HG03432 (cell line): Measurements from ENCODE around the gene CAMTA1.

Source experiments
- ATAC-seq: cut with Tn5 transposase; IDR thresholded peaks from one replicate; pipeline ENCODE4 v1.9.1; 2021; ENCODE audit warnings: mild to moderate bottlenecking, moderate library complexity; ENCODE audit not compliant: unreplicated experiment

The CAMTA1 gene

DNA sequence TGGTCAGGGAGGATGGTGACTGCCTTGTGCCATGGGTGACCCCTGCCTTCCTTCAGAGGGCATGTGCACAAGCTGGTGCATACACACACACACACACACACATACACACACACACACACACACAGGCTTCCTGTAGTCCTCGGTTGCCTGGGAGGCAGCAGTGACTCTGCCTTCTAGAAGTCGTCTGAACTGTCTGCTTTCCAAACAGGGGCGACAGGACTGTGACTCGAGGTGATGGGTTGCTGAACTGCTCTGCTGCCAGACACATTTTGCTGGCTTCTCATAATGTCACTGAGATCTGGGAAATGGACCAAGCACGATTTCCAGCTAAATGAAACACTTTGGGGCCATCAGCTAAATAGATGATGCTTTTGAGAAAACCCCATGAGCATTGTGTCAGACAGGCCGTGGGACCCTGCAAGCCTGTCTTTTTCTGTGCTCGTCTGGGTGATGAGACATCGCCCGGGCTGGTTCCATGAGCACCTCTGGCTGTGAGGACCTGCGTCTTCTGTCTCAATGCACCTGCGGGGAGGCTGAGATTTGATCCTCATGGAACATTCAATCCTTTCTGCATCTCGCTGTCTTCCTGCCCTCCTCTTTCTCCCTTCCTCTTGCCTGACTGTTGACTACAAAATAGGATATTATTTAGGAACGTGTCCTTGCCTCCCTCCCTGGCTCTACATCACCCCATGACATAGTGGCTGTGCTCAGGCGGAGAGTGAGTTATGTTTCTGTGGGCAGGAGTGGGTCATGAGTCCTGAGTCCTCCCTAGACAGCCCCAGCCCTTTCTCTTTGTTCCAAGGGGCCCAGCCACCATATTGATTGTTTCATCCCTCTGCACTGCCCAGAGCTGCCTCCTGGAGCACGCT is 436.8 kb downstream of the CAMTA1 start:
- no peak for ATAC-seq

GRCh38 chr1:7222695-7223015 is 437.4 kb downstream of the CAMTA1 start:
- no peak for ATAC-seq

GRCh38 chr1:7223334-7224080 is 438.3 kb downstream of the CAMTA1 start:
- no peak for ATAC-seq

GRCh38 chr1:7224081-7224534 is 438.9 kb downstream of the CAMTA1 start:
- no peak for ATAC-seq

DNA sequence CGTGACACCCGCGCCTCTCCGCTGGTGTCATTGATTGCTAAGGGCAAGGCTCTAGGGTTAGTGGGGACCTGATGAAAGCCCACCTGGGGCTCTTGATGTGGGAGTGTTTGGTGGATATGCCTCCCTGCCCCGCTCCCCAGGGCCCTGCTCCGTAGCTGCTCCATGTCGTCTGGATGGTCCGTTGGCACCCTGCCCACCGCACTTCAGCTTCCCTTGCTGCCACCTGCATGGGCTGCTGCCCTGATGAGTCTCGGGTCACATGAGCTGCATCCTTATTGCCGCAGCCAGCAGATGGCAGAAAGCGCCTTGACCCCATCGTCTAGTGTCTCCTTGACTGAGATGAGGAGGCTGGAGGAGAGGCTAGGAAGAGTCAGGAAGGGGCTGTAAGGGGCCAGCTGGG is 439.4 kb downstream of the CAMTA1 start:
- ATAC-seq = no peak

DNA sequence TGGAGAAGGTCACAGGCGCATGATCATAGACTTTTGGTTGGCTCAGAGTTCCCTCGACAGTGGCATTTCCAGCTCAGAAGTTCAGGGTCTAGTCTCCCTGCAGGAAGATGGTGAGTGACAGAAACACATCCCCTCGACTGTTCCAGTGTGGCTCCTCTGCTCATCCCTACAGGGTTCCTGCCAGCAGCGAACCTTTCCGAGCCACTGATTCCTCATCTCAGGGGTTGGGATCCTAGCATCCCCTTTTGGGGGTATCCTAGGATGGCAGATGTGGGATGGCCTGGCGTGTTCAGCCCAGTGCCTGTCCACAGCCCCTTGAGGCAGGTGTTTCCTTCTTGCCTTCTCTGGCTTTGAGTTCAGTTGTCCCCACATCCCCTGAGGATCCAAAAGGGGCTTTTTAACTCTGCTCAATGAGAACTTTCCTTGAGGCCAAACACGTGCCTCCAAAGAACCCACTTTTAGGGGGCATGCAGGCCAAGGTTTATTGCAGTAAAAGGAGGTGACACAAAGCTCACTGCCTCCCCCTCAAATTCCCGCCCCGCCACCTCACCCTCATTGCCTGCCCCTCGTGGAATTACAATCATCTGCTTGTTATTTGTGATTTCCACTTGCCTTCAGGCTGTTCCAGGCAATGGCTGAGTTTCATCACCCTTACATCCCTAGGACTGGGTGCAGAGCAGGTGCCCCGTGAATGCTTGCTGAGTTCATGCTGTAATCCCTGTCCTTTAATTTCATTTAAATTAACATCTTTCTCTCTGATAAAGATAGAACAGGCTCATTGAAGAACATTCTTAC is 440.7 kb downstream of the CAMTA1 start:
- no peak for ATAC-seq

GRCh38 chr1:7227654-7228053 is 442.4 kb downstream of the CAMTA1 start:
- ATAC-seq = no peak

DNA sequence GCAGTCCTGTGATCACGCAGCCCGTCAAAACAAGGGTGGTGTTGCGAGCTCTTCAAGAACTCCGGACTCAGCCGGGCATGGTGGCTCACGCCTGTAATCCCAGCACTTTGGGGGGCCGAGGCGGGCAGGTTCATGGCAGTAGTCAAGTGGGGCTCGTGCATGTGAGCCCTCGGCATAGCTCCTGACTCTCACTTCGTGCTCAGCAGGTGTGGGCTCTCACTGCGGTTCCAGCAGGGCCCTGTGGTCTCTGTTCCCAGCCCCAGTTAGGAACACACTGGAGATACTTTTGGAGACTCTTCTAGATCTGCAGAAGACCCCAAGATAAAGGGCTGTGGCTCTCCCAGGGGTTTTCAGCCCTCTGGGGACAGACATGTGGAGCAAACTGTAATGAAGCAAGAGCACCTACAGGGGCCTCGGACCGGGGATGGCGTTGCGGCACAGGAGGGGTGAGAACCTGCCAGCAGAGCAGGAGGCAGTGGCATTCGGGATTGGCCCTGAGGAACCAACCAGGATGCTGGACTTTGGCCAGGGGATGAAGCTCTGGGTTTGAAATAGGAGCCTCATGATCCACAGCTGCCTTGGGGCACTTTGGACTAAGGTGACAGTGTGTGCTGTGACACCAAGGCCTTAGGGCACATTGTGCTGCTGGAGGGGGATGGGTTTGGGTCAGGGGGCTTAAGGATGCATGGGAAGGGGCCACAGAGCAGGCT is 443.2 kb downstream of the CAMTA1 start:
- ATAC-seq = no peak

GRCh38 chr1:7229186-7229585 is 443.9 kb downstream of the CAMTA1 start:
- no peak for ATAC-seq

DNA sequence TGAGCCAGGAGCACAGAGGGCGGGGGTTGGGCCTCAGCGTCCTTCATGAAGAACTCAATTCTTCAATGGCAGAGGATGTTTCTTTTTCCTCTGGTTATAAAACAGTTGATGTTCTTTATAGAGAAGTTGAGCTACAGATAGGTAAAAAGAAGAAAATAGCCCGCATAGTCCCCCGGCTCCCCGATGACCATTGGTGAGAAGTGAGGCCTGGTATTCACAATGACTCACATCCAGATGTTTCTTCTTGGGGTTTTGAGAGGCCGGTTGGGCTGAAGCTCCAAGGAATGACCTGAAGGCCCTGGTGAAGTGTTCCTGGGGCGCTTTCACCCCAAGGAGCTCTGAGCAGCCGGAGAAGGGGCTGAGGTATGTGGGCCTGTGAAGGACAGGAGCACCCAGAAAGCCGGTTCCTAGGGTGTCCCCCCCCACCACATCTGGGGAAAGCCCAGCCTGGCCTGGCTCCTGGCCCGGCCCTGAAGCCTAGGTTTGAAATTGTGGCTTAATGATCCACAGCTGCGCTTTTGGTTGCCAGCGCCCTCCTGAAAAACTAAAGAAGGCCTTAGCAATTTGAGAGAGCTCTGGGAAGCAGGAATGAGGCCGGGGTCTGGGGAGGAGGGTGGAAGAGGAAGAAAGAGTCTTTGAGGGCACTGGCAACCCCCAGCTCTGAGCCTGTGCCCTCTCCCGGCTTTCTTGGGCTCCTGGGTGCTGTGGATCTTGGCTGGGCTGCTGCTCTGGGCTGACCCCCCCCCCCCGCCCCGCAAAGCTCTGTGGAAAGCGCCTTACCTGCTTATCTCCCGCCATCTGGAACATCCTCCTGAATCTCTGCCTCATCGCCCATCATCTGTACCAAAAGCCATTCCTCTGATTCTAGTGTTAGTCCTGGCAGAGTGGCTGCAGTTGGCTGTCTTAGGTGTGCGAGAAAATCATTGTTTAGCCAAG is 444.7 kb downstream of the CAMTA1 start:
- no peak for ATAC-seq

GRCh38 chr1:7232441-7233236 is 447.4 kb downstream of the CAMTA1 start:
- no peak for ATAC-seq

DNA sequence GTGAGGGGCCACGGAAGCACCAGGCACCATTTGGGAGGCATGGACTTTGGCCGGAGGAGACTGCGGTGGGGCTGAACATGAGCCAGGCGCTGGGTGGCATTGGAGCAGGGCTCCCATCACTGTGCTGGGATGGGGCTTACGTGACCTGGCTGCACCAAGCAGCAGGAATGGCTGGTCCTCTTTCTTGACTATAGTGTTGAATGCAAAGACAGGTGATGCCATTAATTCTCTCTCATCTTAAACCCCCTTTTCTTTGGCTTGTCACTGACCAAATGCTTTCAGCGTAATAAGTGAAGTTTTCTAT is 447.9 kb downstream of the CAMTA1 start:
- ATAC-seq = no peak

- ATAC-seq = no peak
Observed at GRCh38 chr1:7233646-7234470, 448.6 kb downstream of the CAMTA1 start.

DNA sequence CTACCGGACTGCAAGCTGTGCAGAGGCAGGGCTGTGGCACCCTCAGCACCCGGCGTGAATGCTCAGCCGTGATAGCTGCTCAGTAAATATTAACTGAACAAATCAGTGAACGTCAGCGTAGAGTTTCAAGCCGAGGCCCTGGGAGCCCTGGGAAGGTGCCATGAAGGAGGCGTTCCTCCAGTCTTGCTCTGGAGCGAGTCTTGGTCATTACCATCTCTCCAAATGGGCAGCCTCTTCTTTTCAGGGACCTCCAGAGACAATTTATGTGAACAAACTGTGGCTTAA is 449.2 kb downstream of the CAMTA1 start:
- ATAC-seq = no peak

GRCh38 chr1:7235871-7236517 is 450.7 kb downstream of the CAMTA1 start:
- ATAC-seq = no peak

DNA sequence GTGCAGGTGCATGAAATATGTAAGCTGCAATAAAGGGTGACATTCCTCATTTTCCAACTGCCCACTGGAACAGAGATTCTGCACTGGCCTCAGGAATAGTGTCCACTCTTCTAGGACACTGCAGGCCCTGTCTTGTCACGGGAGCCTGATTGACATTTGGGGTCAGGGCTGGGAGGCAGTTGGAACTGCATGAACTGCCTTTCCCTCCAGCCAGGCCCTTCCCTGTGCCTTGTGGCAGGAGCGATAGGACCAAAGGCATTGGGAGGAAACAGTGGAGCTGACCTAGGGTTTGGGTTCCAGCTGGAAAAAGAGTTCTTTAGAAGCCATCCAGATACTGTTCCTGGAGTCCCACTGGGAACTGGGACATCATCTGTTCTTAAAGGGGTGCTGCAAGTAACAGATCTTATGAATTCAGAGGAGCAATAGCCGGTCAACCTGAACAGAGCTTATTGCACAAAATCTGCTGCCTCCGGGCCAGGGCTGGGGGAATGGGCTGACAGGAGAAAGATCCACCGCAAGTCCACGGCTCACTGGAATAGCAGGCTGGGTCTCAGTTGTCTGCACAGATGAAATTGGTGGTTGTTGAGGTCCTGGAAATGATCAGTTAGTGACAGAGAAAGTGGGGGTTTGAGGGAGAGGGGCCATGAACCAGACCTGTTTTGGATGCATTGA is 451.7 kb downstream of the CAMTA1 start:
- ATAC-seq = no peak

- ATAC-seq = no peak
Observed at GRCh38 chr1:7247158-7247557, 461.9 kb downstream of the CAMTA1 start.
